GM19035 (cell line): ENCODE measurements around the gene OTUD7B.

Experiments used
- ATAC-seq: cut with Tn5 transposase; IDR thresholded peaks from one replicate; pipeline ENCODE4 v1.9.1; 2021; ENCODE audit not compliant: unreplicated experiment

The OTUD7B gene

DNA sequence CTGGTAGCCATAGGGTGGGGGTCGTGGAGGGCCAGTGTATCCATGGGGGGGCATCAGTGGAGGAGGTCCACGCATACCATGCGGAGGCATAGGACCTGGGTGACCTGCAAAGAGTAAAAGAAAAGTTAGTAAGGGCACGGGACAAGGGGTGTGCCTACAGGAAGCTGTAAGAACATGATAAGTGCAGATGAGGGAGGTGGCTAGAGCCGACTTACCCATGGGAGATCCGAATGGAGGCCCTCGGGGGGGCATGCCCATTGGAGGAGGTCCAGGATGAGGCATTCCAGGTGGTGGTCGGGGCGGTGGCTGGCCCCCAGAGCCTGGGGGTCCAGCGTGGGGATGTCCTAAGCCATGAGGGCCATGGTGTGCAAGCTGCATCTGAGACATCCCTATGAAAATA is 86.9 kb downstream of the OTUD7B start:
- no peak for ATAC-seq

DNA sequence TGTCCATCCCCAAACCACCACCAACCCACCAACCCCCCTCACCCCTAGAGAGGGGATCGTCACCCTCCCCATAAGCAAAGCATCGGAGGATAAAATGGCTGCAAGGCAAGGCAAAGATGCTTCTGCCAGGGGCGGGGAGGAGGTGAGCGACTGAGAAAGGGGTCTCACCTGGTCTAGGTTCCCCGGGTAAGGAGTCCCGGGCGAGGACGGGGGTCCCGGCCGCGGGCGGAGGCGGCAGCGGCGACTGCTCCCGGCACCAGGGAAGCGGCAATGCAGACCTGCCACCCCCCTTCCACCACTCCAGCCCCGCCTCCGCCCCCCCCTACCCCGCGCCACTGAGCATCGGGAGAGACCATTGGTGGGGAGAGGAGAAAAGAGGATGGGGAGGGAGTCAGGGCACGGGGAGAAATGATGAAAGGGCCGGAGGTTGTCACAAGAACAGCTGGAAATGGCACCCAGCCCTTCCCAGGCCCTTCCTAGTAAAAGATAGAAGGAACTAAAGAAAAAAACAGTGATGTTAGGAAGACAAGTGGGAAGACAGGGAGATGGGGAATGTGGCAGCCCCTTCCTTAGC is 92.9 kb downstream of the OTUD7B start, which contains the start of gene SV2A:
SV2A (minus strand) TSS at position 274 of the 574 bp plus-strand sequence. CDS start 4,004 bp downstream, outside the sequence.
- no peak for ATAC-seq

DNA sequence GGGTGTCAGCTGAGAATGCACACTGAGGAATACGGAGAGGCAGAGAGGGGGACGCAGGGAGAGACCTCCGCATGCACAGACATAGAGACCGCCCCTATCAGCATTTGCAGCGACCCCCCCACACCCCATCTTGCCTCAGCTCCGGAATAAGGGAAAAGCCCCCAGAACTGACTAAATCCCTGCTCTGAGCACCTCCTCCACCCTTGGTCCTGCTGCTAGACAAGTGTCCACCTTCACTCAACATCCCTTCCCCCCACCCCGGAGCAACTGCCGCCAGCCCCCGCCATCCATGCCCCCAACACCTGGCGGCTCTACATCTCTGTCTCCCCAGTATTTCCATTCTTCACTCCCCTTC is 93.7 kb downstream of the OTUD7B start:
- ATAC-seq = no peak

DNA sequence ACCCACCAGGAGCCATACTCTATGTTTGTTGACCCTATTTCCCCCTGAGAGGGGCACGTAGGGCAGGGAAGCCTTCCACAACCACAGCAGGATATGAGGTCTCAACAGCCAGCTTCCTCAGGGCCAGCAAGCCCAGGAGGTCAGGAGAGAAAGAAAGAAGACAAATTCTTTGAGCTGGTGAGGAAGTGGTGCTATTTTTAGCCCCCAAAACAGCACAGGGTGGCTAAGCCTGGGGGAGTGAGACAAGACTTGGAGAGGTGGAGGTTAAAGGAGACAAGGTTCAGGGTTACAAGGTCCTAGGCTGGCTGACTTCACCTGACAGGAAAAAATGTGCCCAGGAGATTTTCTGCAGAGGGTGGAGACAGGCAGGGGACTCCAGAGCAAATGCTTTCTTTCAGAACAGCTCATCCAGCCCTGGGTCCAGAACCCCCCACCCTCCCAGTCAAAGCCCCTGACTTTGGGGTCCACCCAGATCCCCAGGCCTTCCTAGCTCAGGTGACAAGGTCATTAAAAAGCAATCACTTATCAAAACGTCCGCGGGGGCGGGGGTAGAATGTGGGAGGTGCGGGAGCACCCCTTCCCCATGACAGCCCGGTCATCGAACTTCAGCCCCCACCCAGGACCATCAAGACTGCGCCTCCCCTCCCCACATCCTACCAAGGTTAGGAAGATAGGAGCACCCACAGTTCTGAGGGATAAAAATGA is 94.2 kb downstream of the OTUD7B start:
- ATAC-seq = no peak

DNA sequence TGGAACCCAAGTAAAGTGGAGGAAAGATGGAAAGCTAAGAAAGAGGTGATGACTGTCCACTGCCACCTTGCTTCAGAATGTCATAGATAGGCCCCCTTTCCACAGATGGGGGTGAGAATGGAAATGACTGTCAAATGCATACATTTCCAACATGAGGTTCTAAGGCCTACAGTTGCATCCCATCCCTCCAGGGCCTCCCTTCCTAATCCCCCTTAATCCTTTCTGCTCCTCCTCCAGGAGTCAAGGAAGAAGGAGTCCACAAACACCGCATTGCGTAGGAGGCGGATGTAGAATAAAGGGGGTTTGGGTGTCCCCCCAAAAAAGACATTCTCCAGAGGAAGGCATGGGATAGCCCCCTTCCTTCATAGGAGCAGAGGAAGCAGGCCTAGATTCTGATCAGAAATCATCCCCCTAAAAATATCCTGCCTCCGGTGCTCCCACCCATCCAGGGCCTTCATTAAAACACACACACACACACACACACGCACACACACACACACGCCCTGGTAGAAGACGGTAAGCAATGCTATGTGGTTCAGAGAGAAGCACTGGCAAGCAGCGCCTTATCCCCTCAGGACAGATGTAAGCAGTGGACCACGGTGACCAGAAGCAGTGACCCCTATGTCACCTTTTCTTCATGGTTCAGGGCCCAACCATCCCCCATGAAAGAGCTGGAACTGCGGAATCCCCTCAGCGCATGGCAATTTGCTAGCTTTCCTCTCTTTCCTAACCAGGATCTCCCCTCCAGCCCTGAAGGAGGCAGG is 94.9 kb downstream of the OTUD7B start:
- ATAC-seq = no peak

DNA sequence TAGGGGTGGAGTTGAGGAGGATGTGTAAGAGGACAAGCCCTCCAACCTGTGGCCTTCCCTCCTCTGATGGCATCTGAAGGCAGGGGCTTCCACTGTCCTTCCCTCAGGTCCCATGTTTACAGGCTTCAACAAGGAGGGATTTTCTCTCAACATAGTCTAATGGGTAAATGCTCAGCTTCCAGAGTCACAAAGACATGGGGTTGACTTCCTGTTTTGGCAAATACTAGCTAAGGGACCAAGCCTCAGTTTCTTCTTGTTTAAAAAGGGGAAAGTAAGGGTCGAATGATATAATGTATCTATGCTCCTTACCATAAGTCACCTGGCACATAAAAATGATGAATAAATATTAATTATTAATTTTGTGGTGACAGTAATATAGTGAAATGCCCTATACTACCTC is 96.0 kb downstream of the OTUD7B start:
- no peak for ATAC-seq

DNA sequence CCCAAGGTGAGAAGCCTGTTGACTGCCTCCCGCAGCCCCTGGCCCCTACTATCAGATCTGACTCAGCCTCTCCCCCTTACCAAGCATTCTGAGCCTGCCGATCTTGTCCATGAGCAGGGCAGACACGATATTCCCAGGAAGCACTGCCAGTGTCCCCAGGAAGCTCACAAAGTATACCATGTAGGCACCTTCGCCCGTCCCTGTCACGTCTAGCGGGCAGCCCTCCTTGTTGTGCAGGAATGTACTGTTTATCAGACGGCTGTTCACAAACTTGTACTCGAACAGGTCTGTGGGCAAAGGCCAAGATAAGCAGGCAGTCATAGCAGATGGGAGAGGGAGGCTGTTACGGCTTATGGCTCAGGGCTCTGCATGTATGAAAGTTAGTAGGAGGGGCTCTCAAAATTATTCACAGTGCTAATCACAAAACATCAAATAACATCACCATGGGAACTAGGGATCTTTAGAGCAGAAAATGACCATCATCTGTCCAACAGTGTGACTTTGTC is 103.9 kb downstream of the OTUD7B start:
- ATAC-seq = no peak

DNA sequence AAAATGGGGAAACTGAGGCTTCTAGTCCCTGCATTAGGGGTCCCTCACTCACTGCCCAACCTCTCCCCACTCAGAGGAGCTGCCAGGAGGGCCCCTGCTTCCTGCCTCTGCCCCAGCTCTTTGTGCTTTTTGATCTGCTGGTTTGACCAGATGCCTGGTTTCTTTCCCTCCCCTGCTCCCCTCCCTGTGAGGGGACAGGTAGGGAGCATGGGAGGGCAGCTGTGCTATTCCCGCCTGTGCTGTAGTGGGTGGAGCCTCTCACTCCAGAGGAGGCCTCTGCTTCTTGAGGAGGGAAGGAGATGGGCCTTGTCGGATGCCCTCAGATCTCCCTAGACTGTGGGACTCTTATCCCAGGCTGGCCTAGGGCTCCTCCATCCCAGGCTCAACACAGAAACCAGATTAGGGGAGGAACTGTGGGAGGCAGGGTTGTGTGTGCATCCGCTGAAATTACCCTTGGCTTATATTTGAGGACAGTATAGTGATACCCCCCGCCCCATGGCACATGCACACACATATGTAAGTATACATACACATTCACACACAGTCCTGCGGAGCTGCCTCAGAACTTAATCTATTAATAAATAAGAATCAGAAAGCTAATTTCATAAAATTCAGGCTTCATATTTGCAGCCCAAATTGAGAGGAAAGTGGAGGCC is 106.6 kb downstream of the OTUD7B start:
- ATAC-seq = no peak

DNA sequence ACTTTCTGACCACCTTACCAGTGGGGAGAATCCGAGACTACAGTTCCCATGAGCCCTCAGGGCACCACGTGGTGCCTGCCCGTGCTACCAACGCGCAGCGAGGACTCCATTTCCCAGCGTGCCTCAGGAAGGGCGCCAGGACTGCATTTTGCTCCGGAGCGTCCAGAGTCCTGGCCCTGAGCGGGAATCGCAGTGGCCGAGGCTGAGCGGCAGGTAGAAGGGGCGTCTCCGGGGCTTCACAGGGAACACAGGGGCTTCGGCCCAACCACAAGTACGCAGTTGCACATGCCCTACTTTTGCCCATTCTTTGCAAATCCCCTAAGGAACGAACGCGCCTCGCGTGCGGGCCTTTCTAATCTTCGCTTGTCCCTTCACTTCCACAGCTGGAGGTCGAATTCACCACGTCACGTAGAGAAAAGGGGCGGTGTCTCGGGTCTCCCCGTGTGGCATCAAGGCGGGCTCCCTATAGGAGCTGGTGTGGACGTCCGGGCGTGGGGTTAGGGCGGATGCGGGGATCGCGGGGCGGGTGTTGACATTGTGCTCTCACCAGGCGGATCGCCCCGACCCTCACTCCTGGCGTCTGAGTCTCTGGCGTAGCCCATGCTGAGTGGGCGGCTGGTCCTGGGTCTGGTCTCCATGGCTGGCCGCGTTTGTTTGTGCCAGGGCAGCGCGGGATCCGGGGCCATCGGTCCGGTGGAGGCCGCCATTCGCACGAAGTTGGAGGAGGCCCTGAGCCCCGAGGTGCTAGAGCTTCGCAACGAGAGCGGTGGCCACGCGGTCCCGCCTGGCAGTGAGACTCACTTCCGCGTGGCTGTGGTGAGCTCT is 110.9 kb downstream of the OTUD7B start, which contains the start of gene BOLA1:
BOLA1 (plus strand) TSS at position 109 of the 825 bp plus-strand sequence; CDS start at position 601, 492 bp downstream.
- peak; percentile 89 for ATAC-seq

DNA sequence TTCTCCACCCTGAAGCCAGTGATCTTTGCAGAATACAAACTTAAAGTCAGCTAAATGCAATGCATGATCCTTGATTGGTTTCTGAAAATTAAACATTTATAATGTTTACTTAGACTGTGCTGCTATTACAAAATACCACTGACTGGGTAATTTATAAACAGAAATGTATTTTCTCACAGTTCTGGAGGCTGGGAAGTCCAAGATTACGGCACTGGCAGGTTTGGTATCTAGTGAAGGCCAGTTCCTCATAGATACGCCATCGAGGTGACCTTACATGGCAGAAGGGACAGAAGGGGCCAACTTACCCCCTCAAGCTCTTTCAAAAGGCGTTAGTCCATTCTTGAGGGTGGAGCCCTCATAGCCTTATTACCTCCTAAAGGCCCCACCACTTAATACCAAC is 114.0 kb downstream of the OTUD7B start:
- ATAC-seq = no peak

DNA sequence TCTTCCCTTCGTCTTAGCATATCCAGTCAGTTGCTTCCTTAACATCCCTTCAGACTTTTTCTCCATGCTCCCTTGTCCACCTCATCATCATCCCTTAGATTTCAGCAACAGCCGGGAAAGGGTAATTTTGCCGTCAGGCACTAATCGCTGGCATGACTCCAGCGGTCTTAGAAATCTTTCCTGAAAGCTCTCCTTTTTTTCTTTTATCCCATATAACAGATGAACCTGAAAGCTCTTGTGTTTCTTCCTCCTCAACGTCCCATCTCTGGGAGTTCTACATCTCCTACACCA is 121.6 kb downstream of the OTUD7B start:
- ATAC-seq = no peak

DNA sequence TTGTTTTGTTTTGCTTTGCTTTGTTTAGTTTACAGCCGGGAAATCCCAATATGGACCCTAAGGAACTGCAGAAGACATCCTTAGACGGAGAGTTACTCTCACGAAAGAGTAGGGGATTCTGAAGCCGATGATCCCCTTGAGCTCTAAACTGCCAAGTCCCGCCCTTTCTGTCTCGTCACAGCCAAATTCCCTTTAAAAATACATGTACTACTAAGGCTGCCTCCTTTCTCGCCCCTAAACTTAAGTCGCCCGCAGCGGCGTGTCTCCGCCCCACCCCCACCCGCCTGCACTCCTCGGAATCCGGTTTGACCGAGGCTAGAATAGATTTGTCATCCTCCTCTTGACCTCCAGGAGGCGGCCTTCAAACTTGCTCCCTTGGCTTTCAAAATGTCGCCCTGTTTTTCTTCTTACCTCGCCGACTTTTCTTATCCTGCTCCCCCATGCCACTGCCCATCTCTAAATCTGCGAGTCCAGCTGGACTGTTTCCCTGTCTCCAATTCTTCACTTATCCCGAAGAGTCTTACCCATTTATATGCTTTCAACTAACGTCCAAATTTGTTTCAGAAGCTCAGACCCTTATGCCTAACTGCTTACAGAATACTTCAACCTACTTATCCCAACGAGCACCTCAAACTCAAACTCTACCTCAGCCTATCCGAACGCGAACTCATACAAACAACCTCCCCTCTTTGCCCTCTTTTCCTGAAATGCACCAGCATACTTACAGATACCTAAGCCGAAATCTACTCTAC is 122.1 kb downstream of the OTUD7B start:
- peak; percentile 14 for ATAC-seq
